HS-27A (cell line): ENCODE data around the gene KDM1A.
A peak's percentile ranks its signal among the peaks of the same experiment; 100 is the strongest.

ENCODE experiments used
- DNase-seq: peaks from one replicate; pipeline ENCODE4 v3.0.0-alpha.2; 2012; ENCODE audit warnings: low read depth, missing footprints

The KDM1A gene

DNA sequence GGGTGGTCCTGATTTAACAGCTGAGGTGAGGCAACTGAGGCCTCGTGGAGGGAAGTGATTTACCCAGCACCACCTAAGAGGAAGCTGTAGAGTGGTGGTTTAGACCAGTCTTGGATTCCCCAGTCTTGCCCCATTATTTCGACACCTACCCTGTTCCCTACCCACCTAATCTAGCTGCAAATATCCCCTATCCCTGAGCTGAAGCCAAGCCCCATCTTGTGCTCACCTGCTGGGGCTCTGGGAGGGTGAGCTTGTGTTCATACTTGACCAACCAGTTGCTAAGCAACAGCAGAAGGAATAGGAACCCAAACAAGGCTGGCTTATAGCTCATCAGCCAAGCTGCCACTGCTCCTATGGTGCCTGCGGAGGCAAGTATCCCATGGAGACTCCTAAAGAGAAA lies 5.6 kb upstream of the KDM1A start:
- DNase-seq = no peak

DNA sequence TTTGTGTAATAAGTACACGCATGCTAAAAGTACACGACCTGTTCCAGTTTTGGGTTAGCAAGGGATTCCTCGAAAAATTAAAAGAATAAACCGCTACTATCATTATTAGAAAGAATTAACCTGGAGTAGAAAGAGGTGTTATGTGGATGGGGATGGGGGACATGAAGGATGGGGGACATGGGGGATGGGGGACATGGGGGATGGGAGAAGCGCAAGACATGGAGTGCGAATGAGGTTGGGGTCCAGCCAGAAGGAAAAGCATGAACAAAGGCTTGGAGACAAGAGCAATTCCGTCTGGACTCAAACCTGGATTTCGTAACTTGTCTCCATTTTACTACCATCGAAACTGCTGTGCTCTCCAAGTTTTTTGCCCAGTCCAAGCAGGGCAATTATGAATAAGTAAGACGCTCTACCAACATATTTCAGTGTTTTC lies 591 bp upstream of the KDM1A start:
- no peak for DNase-seq

DNA sequence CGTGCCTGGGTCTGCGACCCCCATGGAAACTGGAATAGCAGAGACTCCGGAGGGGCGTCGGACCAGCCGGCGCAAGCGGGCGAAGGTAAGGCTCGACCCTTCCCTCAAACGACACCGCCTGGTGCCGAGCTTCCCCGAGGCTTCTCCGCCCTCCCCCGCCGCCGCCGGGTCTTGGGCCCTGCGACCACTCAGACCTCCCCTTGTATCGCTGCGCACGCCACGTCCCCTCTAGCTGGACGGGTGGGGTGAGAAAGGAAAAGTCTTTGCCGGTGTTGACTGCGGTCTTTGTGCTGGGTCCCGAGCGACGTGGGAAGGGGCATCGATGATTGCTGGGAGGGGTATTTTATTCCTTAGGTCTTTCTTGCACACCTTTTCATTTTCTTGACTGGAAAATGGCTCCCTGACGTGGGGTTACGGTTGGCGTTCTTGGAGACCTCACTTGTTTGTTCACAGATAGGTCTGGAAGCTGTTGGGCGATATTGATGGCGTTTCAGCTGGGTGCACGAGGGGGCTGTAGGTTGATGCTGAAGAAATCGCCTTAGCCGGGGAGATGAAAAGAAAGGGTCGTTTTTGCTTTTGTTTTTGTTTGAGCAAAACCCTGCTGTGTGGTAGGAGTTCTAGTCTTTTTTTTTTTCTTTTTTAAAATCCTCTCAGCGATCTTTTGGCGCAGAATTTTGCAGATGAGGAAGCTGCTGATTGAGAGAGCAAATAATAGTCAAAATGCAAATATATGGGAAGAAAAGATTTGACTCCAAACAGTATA lies 776 bp downstream of the KDM1A start:
- no peak for DNase-seq

DNA sequence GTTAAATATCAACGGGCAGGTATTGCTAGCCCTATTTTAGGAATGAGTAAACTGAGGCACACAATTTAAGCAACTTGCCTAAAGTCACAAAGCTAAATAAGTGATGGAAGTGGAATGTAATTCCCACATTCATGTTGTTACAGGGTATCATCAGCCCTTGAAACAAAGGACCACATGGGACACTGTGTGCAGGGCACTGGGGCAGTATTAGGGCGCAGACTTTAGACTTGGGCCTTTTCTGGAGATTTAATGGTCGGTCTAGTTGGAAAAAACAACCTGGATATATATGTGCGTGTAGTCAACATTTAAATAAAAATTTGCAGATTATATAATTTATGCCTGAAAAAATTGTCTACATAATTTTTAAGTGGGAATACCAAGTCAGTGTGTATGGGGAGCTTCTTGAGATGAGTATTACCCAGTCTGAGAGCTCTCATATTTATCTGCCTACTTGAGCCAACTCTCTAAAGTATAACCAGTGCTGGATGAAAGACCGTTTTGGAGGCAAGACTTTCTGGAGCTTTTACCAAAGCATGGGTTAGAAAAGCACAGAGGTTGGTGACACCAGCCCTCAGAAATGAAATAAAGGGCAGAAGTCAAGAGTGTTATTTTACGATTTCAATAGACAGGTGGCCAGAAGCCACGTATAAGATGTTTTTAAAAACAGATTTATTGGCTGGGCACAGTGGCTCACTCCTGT lies 1.6 kb downstream of the KDM1A start:
- no peak for DNase-seq

DNA sequence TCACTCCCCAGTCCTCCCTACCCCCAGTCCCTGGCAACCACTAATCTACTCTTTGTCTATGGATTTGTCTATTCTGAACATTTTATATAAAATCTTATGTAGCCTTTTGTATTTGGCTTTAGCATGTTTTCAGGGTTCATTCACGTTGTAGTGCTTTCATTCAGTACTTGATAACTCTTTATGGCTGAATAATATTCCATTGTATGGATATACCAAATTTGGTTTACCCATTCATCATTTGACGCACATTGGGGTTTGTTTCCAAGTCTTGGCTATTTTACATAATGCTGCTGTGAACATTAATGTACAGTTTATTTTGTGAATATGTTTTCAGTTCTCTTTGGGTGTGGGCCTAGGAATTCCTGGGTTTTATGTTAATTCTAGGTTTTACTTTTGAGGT lies 2.6 kb downstream of the KDM1A start:
- DNase-seq = no peak

DNA sequence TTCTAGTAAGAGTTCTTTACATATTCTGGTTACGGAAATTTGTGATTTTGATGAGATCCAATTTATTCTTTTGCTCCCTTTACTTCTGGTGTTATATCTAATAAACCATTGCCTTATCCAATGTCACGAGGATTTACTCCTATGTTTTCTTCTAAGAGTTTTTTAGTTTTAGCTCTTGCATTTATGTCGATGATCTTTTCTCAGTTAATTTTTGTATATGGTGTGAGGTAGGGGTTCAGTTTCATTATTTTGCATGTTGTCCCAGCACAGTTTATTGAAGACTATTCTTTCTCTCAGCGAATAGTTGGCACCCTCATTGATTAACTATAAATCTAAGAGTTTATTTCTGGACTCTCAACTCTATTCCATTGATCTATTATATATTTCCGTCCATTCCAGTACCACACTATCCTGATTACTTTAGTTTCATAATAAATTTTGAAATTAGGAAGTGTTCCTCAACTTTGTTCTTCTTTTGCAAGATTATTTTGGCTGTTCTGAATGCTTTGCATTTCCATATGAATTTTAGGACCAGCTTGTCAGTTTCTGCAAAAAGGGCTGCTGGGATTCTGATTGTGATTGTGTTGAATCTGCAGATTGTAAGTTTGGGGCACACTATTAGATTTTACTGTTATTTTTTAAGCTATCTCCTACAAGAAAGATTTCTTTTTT lies 4.0 kb downstream of the KDM1A start:
- no peak for DNase-seq

DNA sequence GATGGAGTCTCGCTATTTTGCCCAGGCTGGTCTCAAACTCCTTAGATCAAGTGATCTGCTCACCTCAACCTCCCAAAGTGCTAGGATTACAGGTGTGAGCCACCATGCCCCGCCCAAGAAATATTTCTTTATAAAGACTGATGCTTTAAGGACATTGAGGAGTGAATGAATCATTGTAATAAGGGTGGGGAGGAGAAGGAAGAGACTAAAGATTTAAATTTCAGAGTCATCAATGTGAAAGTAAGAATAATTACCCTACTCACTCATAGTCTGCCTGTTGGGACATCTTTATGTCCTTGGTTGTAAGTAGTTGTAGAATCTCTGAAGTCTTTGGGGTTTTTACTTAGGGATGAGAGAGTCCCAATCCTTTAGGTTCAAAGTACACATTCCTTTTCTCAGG lies 7.3 kb downstream of the KDM1A start:
- DNase-seq = no peak

DNA sequence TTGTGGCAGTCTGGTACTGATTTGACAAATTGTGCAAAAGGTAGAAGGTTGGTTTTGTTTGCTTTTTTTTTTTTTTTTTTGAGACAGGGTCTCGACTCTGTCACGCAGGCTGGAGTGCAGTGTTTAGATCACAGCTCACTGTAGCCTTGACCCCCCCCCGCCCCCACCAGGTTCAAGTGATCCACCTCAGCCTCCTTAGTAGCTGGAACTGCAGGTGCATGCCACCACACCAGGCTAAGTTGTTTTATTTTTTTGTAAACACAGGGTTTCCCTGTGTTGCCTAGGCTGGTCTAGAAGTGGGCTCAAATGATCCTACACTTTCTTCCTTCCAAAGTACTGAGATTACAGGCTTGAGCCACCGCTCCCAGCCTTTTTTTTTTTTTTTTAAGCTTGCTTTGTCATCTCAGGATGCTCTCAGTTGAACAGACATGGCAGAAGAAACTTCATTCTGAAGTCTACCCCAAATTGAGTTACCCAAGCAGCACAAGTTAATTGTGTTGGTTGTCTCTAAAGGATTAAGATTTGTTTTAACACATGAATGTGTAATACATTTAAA lies 8.2 kb downstream of the KDM1A start:
- no peak for DNase-seq

DNA sequence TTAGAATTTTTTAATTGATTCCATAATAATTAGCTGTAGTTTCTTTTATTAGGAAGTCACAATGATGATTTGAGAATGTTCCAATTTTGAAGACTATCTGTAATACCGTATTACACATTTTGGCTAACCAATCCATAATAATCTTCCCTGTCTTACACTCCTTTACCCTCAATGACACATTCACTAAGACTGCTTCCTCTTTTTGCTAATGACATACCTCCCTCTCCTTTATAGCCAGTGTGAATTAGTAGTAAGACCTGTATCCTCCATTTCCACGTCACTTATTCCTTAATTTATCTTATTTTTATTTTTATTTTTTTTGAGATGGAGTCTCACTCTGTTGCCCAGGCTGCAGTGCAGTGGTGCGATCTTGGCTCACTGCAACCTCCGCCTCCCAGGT lies 10.1 kb downstream of the KDM1A start:
- DNase-seq = no peak

DNA sequence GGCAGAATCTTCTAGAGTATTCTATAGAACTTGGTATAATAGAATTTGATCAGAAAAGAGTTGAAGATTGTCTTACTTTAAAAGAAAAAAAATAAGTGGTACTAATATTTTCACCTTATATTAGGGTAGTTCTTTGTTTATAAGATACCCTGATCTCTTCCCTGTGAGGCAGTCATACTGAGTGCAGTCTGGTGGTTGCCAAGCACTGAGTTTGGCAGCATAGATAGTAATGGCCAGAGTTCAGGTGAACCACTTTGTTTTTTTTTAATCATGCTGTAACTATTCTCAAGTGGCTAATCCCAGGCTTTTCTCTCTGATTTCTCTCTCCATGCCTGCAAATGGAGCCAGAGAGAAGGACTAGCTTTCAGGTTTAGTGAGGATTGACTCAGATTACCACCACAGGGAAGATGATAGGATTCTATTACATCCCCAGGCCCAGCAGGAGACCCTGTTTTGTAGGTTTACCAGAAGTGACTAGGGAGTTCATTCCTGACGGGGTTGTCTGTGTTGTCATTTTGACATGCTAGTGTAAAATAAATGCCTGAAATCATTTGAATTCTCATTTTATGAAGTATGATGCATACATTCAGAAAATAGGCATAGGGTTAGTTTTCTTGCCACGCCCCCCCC lies 16.7 kb downstream of the KDM1A start:
- peak; percentile 34 for DNase-seq

DNA sequence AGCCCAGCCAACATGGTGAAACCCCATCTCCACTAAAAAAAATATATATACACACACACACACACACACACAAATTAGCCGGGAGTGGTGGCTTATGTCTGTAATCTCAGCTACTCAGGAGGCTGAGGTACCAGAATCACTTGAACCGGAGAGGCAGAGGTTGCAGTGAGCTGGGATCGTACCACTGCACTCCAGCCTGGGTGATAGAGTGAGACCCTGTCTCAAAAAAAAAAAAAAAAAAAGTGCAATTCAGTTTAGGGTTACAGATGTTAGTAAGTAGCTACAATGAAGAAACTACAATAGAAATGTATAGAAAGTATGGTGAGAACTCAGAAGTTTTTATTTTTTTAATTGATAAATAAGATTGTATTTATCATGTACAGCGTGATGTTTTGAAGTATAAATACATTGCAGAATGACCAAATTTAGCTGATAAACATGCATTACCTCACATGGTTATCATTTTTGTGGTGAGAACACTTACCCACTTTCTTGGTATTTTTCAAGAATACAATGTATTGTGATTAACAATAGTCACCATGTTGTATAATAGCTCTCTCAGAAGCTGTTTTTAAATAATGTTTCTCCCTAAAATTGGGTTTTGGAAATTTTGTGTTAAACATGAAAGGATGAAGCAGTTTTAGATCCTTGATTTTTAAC lies 17.9 kb downstream of the KDM1A start:
- DNase-seq = no peak

DNA sequence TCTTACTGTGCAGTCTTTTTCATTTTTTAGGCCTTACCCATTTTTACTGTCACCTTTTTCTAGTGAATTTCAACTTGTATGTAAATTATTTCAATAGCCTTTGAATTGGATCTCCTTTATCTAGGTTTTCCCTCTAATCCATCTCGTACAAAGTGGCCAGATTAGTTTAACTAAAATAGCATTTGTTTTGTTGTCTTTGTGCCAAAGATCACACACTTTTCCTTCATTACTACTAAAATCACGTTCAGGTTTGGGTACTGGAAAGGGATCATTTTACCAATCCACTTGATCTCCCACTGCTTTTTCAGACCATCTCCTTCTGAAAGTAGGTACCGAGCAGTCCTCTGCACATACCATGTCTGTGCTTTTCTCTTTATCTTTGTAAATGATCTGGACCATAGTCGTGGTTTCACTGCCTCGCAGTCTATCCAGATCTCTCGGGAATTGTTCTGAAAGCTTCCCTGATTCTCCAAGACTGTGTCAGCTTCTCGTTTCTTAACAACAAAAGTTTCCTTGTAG lies 20.1 kb downstream of the KDM1A start:
- no peak for DNase-seq

DNA sequence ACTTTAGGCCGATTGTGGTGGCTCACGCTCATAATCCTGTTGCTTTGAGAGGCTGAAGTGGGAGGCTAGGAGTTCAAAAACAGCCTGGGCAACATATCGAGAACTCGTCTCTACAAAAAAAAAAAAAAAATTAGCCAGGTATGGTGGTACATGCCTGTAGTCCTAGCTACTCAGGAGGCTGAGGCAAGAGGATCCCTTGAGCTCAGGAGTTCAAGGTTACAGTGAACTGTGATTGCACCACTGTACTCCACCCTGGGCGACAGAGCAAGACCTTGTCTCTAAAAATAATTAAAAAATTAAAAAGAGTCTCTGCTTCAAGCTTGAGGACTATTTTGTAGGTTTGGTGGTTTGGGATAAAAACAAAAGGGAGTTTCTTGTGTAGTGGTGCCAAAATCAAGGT lies 21.2 kb downstream of the KDM1A start:
- DNase-seq = no peak

DNA sequence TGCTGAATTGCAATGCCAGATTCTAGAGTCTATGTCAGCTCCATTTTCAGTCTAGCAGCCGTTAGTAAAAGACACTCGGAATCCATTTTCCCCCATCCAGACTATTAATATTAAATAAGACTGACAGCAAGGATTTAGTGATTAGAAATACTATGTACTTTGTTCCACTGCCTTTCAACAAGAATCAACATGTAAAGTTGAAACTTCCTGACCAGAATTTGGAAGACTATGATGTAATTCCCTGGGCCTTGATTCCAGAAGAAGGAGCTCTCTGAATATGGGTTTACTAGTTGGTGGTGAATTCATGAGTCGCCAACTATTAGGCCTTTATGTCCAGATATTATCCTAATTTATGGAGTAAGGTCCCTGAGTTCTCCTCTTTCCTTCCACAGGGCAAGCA lies 24.8 kb downstream of the KDM1A start:
- DNase-seq = no peak

DNA sequence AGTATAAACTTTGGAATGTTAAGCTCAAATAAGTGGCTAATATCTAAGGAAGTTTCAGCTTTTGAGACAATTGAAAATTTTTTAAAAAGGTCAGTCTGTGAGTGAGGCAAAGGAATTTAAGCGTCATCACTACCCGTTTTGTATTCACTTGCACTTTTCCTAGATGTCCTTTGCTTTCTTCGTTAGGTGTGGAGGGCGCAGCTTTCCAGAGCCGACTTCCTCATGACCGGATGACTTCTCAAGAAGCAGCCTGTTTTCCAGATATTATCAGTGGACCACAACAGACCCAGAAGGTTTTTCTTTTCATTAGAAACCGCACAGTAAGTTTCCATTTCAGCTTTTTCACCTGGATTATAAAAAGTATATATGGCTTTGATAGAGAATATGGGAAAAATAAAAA lies 30.9 kb downstream of the KDM1A start:
- no peak for DNase-seq

DNA sequence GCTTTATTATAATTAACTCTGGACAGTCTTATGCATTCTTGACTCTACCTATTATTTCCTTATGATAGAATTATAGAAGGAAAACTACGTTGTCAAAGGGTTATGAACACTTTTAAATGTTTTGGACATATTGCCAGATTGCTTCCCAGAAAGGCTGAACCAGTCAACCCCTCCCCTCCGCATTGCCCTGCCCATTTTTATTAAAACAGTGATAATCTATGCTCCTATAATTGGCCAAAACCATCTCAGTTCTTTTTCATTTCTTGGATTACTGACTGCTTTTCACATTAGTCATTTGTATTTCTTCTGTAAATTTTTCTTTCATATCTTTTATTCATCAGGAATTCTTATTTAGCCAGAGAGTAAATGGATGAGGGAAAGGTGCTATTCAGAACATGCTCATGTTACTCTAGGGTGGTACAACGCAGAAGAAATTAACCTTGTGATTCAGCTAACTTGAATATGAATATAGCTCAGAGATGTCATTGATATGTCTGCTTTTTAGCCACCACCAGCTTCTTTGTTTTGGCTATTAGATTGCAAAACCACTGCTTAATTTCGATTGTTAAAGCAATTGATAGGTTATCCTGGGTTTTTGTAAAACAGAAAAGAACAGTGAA lies 32.1 kb downstream of the KDM1A start:
- DNase-seq = no peak

DNA sequence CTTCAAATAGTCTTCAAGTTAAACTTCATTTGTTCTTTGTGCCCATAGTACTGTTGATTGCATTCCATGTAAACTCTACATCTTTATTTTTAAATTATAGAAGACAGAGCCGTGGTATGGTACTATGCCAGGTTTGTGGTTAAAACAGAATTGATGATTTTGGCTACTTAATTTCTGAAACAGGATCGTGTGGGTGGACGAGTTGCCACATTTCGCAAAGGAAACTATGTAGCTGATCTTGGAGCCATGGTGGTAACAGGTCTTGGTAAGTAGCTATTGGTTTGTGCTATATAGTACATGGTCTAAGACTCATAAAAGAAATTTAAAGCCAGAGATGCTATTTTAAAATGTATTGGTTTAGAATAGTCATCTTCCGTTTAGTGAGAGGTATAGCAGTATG lies 38.0 kb downstream of the KDM1A start:
- DNase-seq = no peak

DNA sequence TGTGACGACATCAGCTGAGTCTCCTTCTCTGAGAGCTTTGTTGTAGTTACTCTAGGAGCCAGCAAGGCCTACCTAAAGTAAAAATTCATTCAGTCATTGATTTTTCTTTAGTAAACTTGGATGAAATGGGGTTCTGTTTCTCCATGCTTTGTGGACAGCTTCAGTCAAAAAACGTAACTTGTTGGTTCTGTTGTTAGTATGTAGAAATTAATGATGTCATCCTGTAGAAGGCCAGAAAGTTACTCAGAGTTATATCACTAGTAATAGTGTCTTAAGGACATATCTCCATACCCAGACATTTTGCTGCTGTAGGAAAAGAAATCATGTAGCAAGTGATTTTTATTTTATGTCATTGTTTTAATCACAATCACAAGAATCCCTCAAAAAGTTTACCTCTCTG lies 43.0 kb downstream of the KDM1A start:
- no peak for DNase-seq

DNA sequence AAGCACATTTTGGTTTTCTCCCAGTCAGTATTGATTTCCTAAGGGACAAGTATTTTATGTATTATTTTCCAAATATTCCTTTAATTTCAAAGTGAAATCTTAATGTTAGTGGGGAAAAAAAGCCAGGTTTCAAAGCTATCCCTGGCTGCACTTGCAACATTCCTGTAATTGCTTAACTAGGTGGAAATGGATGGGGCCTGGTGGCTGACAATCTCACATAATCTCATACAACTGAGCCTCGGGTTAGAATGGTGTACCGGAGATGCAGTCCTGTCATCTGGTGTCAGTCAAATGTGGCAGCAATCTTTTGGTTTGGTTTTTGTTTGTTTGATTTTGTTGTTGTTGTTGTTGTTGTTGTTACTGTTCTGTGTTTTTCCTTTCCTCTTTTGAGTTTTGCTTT lies 46.1 kb downstream of the KDM1A start:
- no peak for DNase-seq

DNA sequence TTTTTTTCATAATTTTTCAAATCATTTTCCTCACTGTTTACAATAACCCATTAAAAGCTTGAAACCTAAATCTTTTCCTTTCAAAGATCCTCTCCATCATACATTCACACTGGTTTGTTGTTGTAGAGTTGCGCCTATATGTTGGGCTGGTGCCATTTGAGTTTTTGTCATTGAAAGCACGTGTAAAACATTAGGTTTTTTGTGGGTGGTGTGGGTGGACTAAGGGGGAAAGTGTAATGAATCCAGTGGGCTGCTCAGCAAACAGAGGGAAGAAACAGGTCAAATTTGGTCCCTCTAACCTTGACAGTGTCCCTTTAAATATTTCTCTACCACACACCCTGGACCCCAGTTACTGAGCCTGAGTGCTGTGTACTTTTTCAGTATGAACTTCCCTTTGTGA lies 46.8 kb downstream of the KDM1A start:
- DNase-seq = no peak

DNA sequence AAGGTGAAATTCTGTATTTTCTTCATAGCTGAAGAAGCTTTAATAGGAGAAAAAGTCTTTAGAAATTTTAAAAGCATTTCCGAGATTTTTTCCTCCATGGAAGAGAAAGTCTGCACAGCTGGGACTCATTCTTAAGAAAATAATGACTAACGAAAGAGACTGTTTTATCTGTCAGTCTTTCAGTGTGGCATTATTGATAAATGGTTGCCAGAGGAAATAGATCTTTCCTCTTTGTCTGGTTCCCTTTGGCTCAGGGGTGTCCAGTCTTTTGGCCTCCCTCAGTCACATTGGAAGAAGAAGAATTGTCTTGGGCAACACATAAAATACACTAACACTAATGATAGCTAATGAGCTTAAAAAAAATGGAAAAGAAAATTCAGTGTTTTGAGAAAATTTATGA lies 49.9 kb downstream of the KDM1A start:
- no peak for DNase-seq
